SK-N-SH treated with all-trans-retinoic acid at 6 μM for 48 hours (cell line): Measurements from ENCODE around the gene PICK1.

Source experiments
- ATAC-seq: fragments of 200-7000 bp; cut with Tn5 transposase; 3 replicates; pipeline ENCODE4 v1.9.1; 2020; ENCODE audit warnings: mild to moderate bottlenecking, moderate library complexity
- ARNTL ChIP-seq: fragments of 450-650 bp; formaldehyde crosslinking; IDR thresholded peaks from 2 replicates; pipeline ENCODE4 v1.5.0; 2020; ENCODE audit warnings: low read depth, mild to moderate bottlenecking, moderate library complexity, borderline replicate concordance
- CREB5 ChIP-seq: fragments of 250-450 bp; sonication (Bioruptor Pico); IDR thresholded peaks from 2 replicates; pipeline ENCODE4 v1.5.1; 2020; ENCODE audit warnings: low read depth, mild to moderate bottlenecking, moderate library complexity
- CSDC2 ChIP-seq: fragments of 250-450 bp; sonication (Bioruptor Pico); IDR thresholded peaks from 2 replicates; pipeline ENCODE4 v1.5.0; 2020; ENCODE audit warnings: mild to moderate bottlenecking, moderate library complexity
- CSRNP3 ChIP-seq: fragments of 250-450 bp; sonication (Bioruptor Pico); IDR thresholded peaks from 2 replicates; pipeline ENCODE4 v1.5.1; 2021; ENCODE audit warnings: mild to moderate bottlenecking, moderate library complexity
- ESRRG ChIP-seq: fragments of 250-450 bp; sonication (Bioruptor Pico); IDR thresholded peaks from 2 replicates; pipeline ENCODE4 v1.6.1; 2021; ENCODE audit warnings: mild to moderate bottlenecking
- GLIS3 ChIP-seq: fragments of 250-450 bp; sonication (Bioruptor Pico); IDR thresholded peaks from 2 replicates; pipeline ENCODE4 v1.5.0; 2020; ENCODE audit warnings: mild to moderate bottlenecking, moderate library complexity
- ISL1 ChIP-seq: fragments of 250-450 bp; sonication (Bioruptor Pico); IDR thresholded peaks from 2 replicates; pipeline ENCODE4 v2.1.2; 2022; ENCODE audit warnings: mild to moderate bottlenecking, moderate library complexity
- OSR1 ChIP-seq: fragments of 250-450 bp; sonication (Bioruptor Pico); IDR thresholded peaks from 2 replicates; pipeline ENCODE4 v1.8.0; 2022; ENCODE audit warnings: moderate library complexity, mild to moderate bottlenecking, inconsistent platforms
- PATZ1 ChIP-seq: fragments of 250-450 bp; sonication (Bioruptor Pico); IDR thresholded peaks from 2 replicates; pipeline ENCODE4 v1.8.0; 2020; ENCODE audit warnings: mild to moderate bottlenecking, moderate library complexity, borderline replicate concordance
- POU6F1 ChIP-seq: fragments of 250-450 bp; sonication (Bioruptor Pico); IDR thresholded peaks from 2 replicates; pipeline ENCODE4 v1.8.0; 2021; ENCODE audit warnings: low read depth, mild to moderate bottlenecking, moderate library complexity, borderline replicate concordance
- PPARA ChIP-seq: fragments of 250-450 bp; sonication (Bioruptor Pico); IDR thresholded peaks from 2 replicates; pipeline ENCODE4 v1.5.0; 2020; ENCODE audit warnings: mild to moderate bottlenecking, borderline replicate concordance
- RARB ChIP-seq: fragments of 250-450 bp; sonication (Bioruptor Pico); IDR thresholded peaks from 2 replicates; pipeline ENCODE4 v1.8.0; 2021; ENCODE audit warnings: mild to moderate bottlenecking, moderate library complexity
- TCF4 ChIP-seq: fragments of 250-450 bp; sonication (Bioruptor Pico); IDR thresholded peaks from 2 replicates; pipeline ENCODE4 v1.8.0; 2021; ENCODE audit warnings: mild to moderate bottlenecking, moderate library complexity, borderline replicate concordance
- TOX ChIP-seq: fragments of 250-450 bp; sonication (Bioruptor Pico); IDR thresholded peaks from 2 replicates; pipeline ENCODE4 v1.8.0; 2021; ENCODE audit warnings: mild to moderate bottlenecking, moderate library complexity, borderline replicate concordance
- TSHZ2 ChIP-seq: fragments of 250-450 bp; sonication (Bioruptor Pico); IDR thresholded peaks from 2 replicates; pipeline ENCODE4 v1.5.0; 2020; ENCODE audit warnings: mild to moderate bottlenecking, moderate library complexity
- ZC3H10 ChIP-seq: fragments of 250-450 bp; sonication (Bioruptor Pico); IDR thresholded peaks from 2 replicates; pipeline ENCODE4 v1.5.1; 2021; ENCODE audit warnings: mild to moderate bottlenecking, moderate library complexity
- ZNF565 ChIP-seq: fragments of 450-650 bp; formaldehyde crosslinking; conservative IDR thresholded peaks from 2 replicates; pipeline ENCODE4 v1.5.0; 2020; ENCODE audit warnings: low read depth, mild to moderate bottlenecking, moderate library complexity
- ZNF70 ChIP-seq: fragments of 450-650 bp; formaldehyde crosslinking; IDR thresholded peaks from 2 replicates; pipeline ENCODE4 v1.5.0; 2020; ENCODE audit warnings: mild to moderate bottlenecking, moderate library complexity
- ZNF8 ChIP-seq: fragments of 450-650 bp; formaldehyde crosslinking; IDR thresholded peaks from 2 replicates; pipeline ENCODE4 v1.5.0; 2020; ENCODE audit warnings: mild to moderate bottlenecking, moderate library complexity

Gene PICK1

GRCh38 chr22:38071421-38072321 is 14.5 kb downstream of the PICK1 start:
- no peak for ATAC-seq

GRCh38 chr22:38072322-38073149 is 15.3 kb downstream of the PICK1 start:
- TF ChIP-seq GLIS3 (CRISPR knock-in tag), result no peak
- no peak for TF ChIP-seq ESRRG (CRISPR knock-in tag)
- TF ChIP-seq CREB5, result no peak
- TF ChIP-seq ARNTL (CRISPR knock-in tag), result no peak
- TF ChIP-seq TCF4 (CRISPR knock-in tag), result no peak
- TF ChIP-seq OSR1 (CRISPR knock-in tag), result no peak
- TF ChIP-seq RARB (CRISPR knock-in tag), result no peak
- TF ChIP-seq ZC3H10, result no peak
- TF ChIP-seq ZNF8 (CRISPR knock-in tag), result no peak
- no peak for TF ChIP-seq CSDC2 (CRISPR knock-in tag)
- TF ChIP-seq PATZ1 (CRISPR knock-in tag), result no peak
- TF ChIP-seq ISL1 (CRISPR knock-in tag), result no peak
- TF ChIP-seq POU6F1 (CRISPR knock-in tag), result no peak
- no peak for TF ChIP-seq ZNF565 (CRISPR knock-in tag)
- no peak for TF ChIP-seq PPARA (CRISPR knock-in tag)
- TF ChIP-seq CSRNP3, result no peak
- no peak for TF ChIP-seq ZNF70 (CRISPR knock-in tag)
- no peak for TF ChIP-seq TOX (CRISPR knock-in tag)
- no peak for TF ChIP-seq TSHZ2 (CRISPR knock-in tag)
- TF ChIP-seq, all 23 proteins: peak for 0
- no peak for ATAC-seq

More at GRCh38 chr22:38071421-38072321, 14.5 kb downstream of the PICK1 start:
- TF ChIP-seq CSDC2 (CRISPR knock-in tag) (no peak), TSHZ2 (CRISPR knock-in tag) (no peak)
